GM12878 (cell line): ENCODE results near the gene PHAF1. TPM values are rescaled to one million over a fixed set of nuclear protein-coding genes. Genes with fewer than 3 reads are reported as not detected.

ENCODE experiments used
- ATAC-seq: fragments of 200-7000 bp; cut with Tn5 transposase; 3 replicates; pipeline ENCODE4 v1.9.1; 2020; ENCODE audit warnings: mild to moderate bottlenecking, moderate library complexity
- BruUV-seq: library from RNA; stranded (reverse); fragments of 400-500 nt; replicated peaks from 2 replicates; lab custom pipeline; 2021; lab: Mats Ljungman, UMichigan
- CTCF ChIA-PET: fragments of 300-600 bp; sonication (Branson Sonifier 250); formaldehyde crosslinking; extraction: SDS; loops from one replicate; lab custom pipeline; 2021; ENCODE audit warnings: inconsistent platforms; lab: Yijun Ruan, JAX
- POLR2A ChIA-PET: fragments of 350-600 bp; formaldehyde crosslinking; extraction: SDS; loops from one replicate; lab custom pipeline; 2021; ENCODE audit warnings: inconsistent platforms; lab: Charles Lee
- RAD21 ChIA-PET: fragments of 300-600 bp; sonication (Branson Sonifier 250); formaldehyde crosslinking; loops from one replicate; lab custom pipeline; 2023; ENCODE audit warnings: antibody characterized with exemption; ENCODE audit not compliant: unreplicated experiment; lab: Charles Lee
- SMC1A ChIA-PET: fragments of 300-600 bp; sonication (Branson Sonifier 250); formaldehyde crosslinking; loops from one replicate; lab custom pipeline; 2023; ENCODE audit not compliant: unreplicated experiment, uncharacterized antibody; lab: Charles Lee
- DNase-seq: peaks from one replicate; pipeline ENCODE4 v3.0.0-alpha.2; 2011; ENCODE audit warnings: low read depth, low spot score
- FAIRE-seq: peaks from 3 replicates; lab custom pipeline; 2011; peaks lifted over from hg19 to GRCh38; lab: Jason Lieb, UNC
- H2AFZ ChIP-seq: 2 replicates; pipeline ENCODE4 v1.6.0; 2011; ENCODE audit warnings: low read depth, low read length, control low read depth; ENCODE audit not compliant: control insufficient read depth
- H3K27ac ChIP-seq: 2 replicates; pipeline ENCODE4 v1.5.1; 2011; ENCODE audit warnings: control low read depth; ENCODE audit not compliant: control insufficient read depth, insufficient read depth
- H3K27me3 ChIP-seq, 2 experiments: replicated peaks in 1 of 2; 2 replicates each; pipeline versions ENCODE4 v1.6.0 to v1.6.1; 2011; ENCODE audit warnings: low read length in 1 of 2; ENCODE audit not compliant: control insufficient read depth in 2 of 2, insufficient read depth in 2 of 2
- H3K36me3 ChIP-seq, 2 experiments: 2 replicates each; pipeline ENCODE4 v1.5.1; 2011; ENCODE audit warnings: low read length in 1 of 2; ENCODE audit not compliant: control insufficient read depth in 2 of 2, insufficient read depth in 2 of 2
- H3K4me1 ChIP-seq: 2 replicates; pipeline ENCODE4 v1.6.1; 2011; ENCODE audit warnings: mild to moderate bottlenecking, low read length, moderate library complexity, mixed read lengths; ENCODE audit not compliant: control insufficient read depth, insufficient read depth
- H3K4me2 ChIP-seq: 2 replicates; pipeline ENCODE4 v1.6.0; 2011; ENCODE audit warnings: control low read depth; ENCODE audit not compliant: control insufficient read depth, insufficient read depth
- H3K4me3 ChIP-seq: fragments of 200-600 bp; sonication (generic); 2 replicates; pipeline ENCODE4 v1.5.1; 2016
- H3K79me2 ChIP-seq: 2 replicates; pipeline ENCODE4 v1.6.0; 2011; ENCODE audit warnings: low read length; ENCODE audit not compliant: control insufficient read depth, insufficient read depth
- H3K9ac ChIP-seq: 2 replicates; pipeline ENCODE4 v1.8.0; 2011; ENCODE audit warnings: low read length, control low read depth, mixed read lengths; ENCODE audit not compliant: control insufficient read depth, insufficient read depth
- H3K9me3 ChIP-seq: replicated peaks from 3 replicates; pipeline ENCODE4 v1.5.1; 2011; ENCODE audit warnings: mild to moderate bottlenecking, low read length; ENCODE audit not compliant: control insufficient read depth, insufficient read depth
- H4K20me1 ChIP-seq: 2 replicates; pipeline ENCODE4 v1.6.0; 2011; ENCODE audit not compliant: control insufficient read depth, insufficient read depth
- CHD4 ChIP-seq: fragments of 200-600 bp; sonication (generic); IDR thresholded peaks from 2 replicates; pipeline ENCODE4 v1.6.1; 2016; ENCODE audit warnings: mild to moderate bottlenecking
- CREM ChIP-seq: IDR thresholded peaks from 2 replicates; pipeline ENCODE4 v1.6.1; 2014; ENCODE audit warnings: antibody characterized with exemption, low read depth
- HCFC1 ChIP-seq: fragments of 150-350 bp; IDR thresholded peaks from 2 replicates; pipeline ENCODE4 v1.6.1; 2014; ENCODE audit warnings: low read length
- IRF5 ChIP-seq: fragments of 450-650 bp; IDR thresholded peaks from 2 replicates; pipeline ENCODE4 v1.6.1; 2017; ENCODE audit warnings: borderline replicate concordance
- KDM1A ChIP-seq: fragments of 200-600 bp; sonication (generic); IDR thresholded peaks from 2 replicates; pipeline ENCODE4 v1.6.1; 2016; ENCODE audit warnings: borderline replicate concordance
- KLF5 ChIP-seq: fragments of 450-650 bp; IDR thresholded peaks from 2 replicates; pipeline ENCODE4 v1.6.1; 2014; ENCODE audit warnings: mild to moderate bottlenecking; ENCODE audit not compliant: partially characterized antibody
- POLR2A ChIP-seq: IDR thresholded peaks from 2 replicates; pipeline ENCODE4 v1.6.1; 2011; ENCODE audit warnings: low read depth, mild to moderate bottlenecking, low read length
- RUNX3 ChIP-seq: IDR thresholded peaks from 2 replicates; pipeline ENCODE4 v1.6.1; 2012; ENCODE audit warnings: low read length, inconsistent platforms
- SUZ12 ChIP-seq: fragments of 200-600 bp; sonication (generic); IDR thresholded peaks from one replicate; pipeline ENCODE4 v1.6.1; 2018; ENCODE audit warnings: antibody characterized with exemption, mild to moderate bottlenecking; ENCODE audit not compliant: unreplicated experiment
- USF1 ChIP-seq: IDR thresholded peaks from 2 replicates; pipeline ENCODE4 v1.6.1; 2011; ENCODE audit warnings: borderline replicate concordance, low read depth, mild to moderate bottlenecking, moderate library complexity, mixed read lengths, low read length; ENCODE audit not compliant: insufficient read depth; ENCODE audit errors: extremely low read length
- ZNF687 ChIP-seq: fragments of 450-650 bp; IDR thresholded peaks from 2 replicates; pipeline ENCODE4 v1.6.1; 2017; ENCODE audit warnings: mild to moderate bottlenecking, moderate library complexity
- WGBS: methylation state at CpG from one replicate; pipeline ENCODE4 v1.1.6; 2016; ENCODE audit warnings: low lambda C conversion rate; ENCODE audit not compliant: insufficient replicate concordance, insufficient coverage; ENCODE audit errors: missing lambda C conversion rate; 5-methylcytosine and 5-hydroxymethylcytosine counted together
- in situ Hi-C: fragments of 300-500 bp; cut with MboI; formaldehyde crosslinking; loops from 9 replicates; pipeline ENCODE4 v1.14.3; 2018; ENCODE audit warnings: mixed read lengths
- intact Hi-C: fragments of 100-400 bp; cut with micrococcal nuclease; formaldehyde crosslinking; loops from one replicate; pipeline ENCODE4 v1.14.2; 2022; ENCODE audit not compliant: unreplicated experiment
- polyA plus RNA-seq, 11 experiments: library from polyadenylated mRNA; depleted of rRNA in 4 of 11; unstranded in 6 of 11; stranded (reverse) in 5 of 11; fragments of >200 nt; fragmentation: Nextera tagmentation in 4 of 11; fragmentation: Illumina TruSeq in 1 of 11; extraction: Ambion mirVana in 4 of 11; extraction: Trizol in 1 of 11; gene quantifications; 1 replicate in 1 of 11; 2 replicates in 10 of 11; pipeline versions ENCODE4 v1.2.1 to v1.2.3, GENCODE V29; 2011 to 2016; ENCODE audit warnings: inconsistent platforms in 2 of 11, missing spikeins in 2 of 11, low read depth in 1 of 11
- total RNA-seq, 4 experiments: library from RNA; depleted of rRNA in 3 of 4; stranded (reverse); fragments of >200 nt in 3 of 4; fragmentation: Illumina TruSeq in 1 of 4; extraction: Trizol in 1 of 4; gene quantifications; 2 replicates each; pipeline versions ENCODE4 v1.2.1 to v1.2.3, GENCODE V29; 2013 to 2021
- TF ChIP-seq, protein P1 (sequence below): fragments of 450-650 bp; IDR thresholded peaks from 2 replicates; pipeline ENCODE4 v1.6.1; 2016; ENCODE audit warnings: mild to moderate bottlenecking

The PHAF1 gene
- total and polyA plus RNA-seq, 10 of the 15 experiments (the other 5 are each of a cell fraction or from before 2014, with no cell fraction given), result 4.5 to 20.9 (median 14.9) TPM

DNA sequence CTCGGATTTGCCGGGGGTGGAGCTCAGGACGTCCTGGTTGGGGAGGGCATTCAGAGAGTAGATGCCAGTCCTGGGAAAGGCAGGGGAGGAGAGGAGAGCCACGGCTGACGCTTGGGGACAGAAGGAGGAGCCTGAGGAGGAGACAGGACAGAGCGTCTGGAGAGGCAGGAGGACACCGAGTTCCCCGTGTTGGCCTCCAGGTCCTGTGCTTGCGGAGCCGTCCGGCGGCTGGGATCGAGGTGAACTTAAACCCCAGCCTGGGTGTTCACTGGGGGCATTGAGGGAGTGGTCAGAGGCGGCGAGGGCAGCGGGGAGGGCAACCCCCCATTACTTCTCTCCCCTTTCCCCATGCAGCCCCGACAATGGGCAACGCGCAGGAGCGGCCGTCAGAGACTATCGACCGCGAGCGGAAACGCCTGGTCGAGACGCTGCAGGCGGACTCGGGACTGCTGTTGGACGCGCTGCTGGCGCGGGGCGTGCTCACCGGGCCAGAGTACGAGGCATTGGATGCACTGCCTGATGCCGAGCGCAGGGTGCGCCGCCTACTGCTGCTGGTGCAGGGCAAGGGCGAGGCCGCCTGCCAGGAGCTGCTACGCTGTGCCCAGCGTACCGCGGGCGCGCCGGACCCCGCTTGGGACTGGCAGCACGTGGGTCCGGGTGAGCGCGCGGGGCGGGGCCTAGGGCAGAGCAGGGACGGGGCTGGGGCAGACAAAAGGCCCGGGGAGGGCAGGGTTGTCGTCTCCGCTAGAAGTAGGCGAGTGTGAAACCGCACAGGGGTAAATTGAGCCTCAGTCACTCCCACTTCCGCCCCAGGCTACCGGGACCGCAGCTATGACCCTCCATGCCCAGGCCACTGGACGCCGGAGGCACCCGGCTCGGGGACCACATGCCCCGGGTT lies 64.3 kb downstream of the PHAF1 start:
- H2AFZ ChIP-seq, result peak overlapping the region; percentile 63
- peak overlapping the region; percentile 99 for H3K4me2 ChIP-seq
- no TSS peak for BruUV-seq
- H3K4me3 ChIP-seq, result peak overlapping the region; percentile 55
- SMC1A ChIA-PET, result interaction anchor here (1.0 to 2.4 kb wide), 5 partner anchors 9 to 13 kb away, joined by 4 to 9 read pairs (median 5); no protein-coding TSS in a partner anchor
- no peaks in the 10 kb centered on the region for H3K27me3 ChIP-seq
- WGBS, result 1% methylated on average over 70 of the region's 71 CpGs
- peak; percentile 70 for ATAC-seq
- H3K36me3 ChIP-seq, result no peaks in the 10 kb centered on the region
- in situ Hi-C loops (no loop called here), intact Hi-C loops (no loop called here)
- CTCF ChIA-PET, result interaction anchor here (0.8 to 5.3 kb wide), 16 partner anchors 7 to 293 kb away, joined by 3 to 36 read pairs (median 3); partner anchors contain the start of genes FBXL8 and TRADD
- peaks cover 44% of the 10 kb centered on the region for H3K4me1 ChIP-seq
- no peaks in the 10 kb centered on the region; the same call in 1 of the 2 replicates for H4K20me1 ChIP-seq
- RAD21 ChIA-PET, result interaction anchor here (1.2 to 2.7 kb wide), 7 partner anchors 11 to 156 kb away, joined by 3 to 8 read pairs (median 6); partner anchors contain the start of genes B3GNT9, FBXL8 and TRADD
- H3K9ac ChIP-seq, result peak overlapping the region; percentile 7; the same call in 1 of the 2 replicates
- no peaks in the 10 kb centered on the region for H3K79me2 ChIP-seq
- H3K27ac ChIP-seq, result no peak overlapping the region
- POLR2A ChIA-PET, result interaction anchor here (1.3 to 10.9 kb wide), 3 partner anchors 8 to 19 kb away, joined by 3 to 137 read pairs (median 4); partner anchors contain the start of genes FBXL8, HSF4 and TRADD
- H3K9me3 ChIP-seq, result no peaks in the 10 kb centered on the region
- FAIRE-seq, result no peak
- DNase-seq, result no peak
- peak; percentile 76 for TF ChIP-seq RUNX3
- peak; percentile 53 for TF ChIP-seq USF1
- peak; percentile 50 for TF ChIP-seq POLR2A
- TF ChIP-seq IRF5, result no peak
- TF ChIP-seq CHD4, result no peak
- no peak for TF ChIP-seq KLF5
- no peak for TF ChIP-seq KDM1A
- TF ChIP-seq ZNF687, result peak; percentile 78; the same call in 1 of the 2 replicates
- TF ChIP-seq, protein P1, sequence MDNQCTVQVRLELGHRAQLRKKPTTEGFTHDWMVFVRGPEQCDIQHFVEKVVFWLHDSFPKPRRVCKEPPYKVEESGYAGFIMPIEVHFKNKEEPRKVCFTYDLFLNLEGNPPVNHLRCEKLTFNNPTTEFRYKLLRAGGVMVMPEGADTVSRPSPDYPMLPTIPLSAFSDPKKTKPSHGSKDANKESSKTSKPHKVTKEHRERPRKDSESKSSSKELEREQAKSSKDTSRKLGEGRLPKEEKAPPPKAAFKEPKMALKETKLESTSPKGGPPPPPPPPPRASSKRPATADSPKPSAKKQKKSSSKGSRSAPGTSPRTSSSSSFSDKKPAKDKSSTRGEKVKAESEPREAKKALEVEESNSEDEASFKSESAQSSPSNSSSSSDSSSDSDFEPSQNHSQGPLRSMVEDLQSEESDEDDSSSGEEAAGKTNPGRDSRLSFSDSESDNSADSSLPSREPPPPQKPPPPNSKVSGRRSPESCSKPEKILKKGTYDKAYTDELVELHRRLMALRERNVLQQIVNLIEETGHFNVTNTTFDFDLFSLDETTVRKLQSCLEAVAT, result 0 out of 2 replicates have a peak, but pooled peaks have one; percentile 22
- TF ChIP-seq CREM, result peak; percentile 22; the same call in 1 of the 2 replicates
- TF ChIP-seq HCFC1, result no peak
- TF ChIP-seq SUZ12, result no peak
